ENCODE data around the gene SDK2.

SDK2 gene

GRCh38 chr17:73647301-73647695 is 3.1 kb upstream of the SDK2 start:
- DNase-seq (ENCODE audit: insufficient read length, low spot score) (no peak), FAIRE-seq (no peak)
- no peak for TF ChIP-seq CTCF (IDR thresholded peaks at IDR 0.05; ENCODE audit: insufficient read depth, missing control alignments)

GRCh38 chr17:73646409-73647300 is 2.4 kb upstream of the SDK2 start:
- no peak for DNase-seq (ENCODE audit: insufficient read length, low spot score)
- peak; percentile 36 for TF ChIP-seq CTCF (IDR thresholded peaks at IDR 0.05; ENCODE audit: insufficient read depth, missing control alignments)
- no peak for FAIRE-seq

- DNase-seq (ENCODE audit: insufficient read length, low spot score): no peak
- peak; percentile 51 for TF ChIP-seq CTCF (IDR thresholded peaks at IDR 0.05; ENCODE audit: insufficient read depth, missing control alignments)
- FAIRE-seq: no peak
Measured at GRCh38 chr17:73645050-73645871, 1.0 kb upstream of the SDK2 start.

GRCh38 chr17:73643852-73644144 is 447 bp downstream of the SDK2 start:
- FAIRE-seq: no peak
- DNase-seq (ENCODE audit: insufficient read length, low spot score): no peak
- no peak for TF ChIP-seq CTCF (IDR thresholded peaks at IDR 0.05; ENCODE audit: insufficient read depth, missing control alignments)

GRCh38 chr17:73643001-73643851 is 1.0 kb downstream of the SDK2 start:
- FAIRE-seq: no peak
- TF ChIP-seq CTCF (IDR thresholded peaks at IDR 0.05; ENCODE audit: insufficient read depth, missing control alignments): no peak
- DNase-seq (ENCODE audit: insufficient read length, low spot score): no peak

GRCh38 chr17:73642659-73643000 is 1.6 kb downstream of the SDK2 start:
- FAIRE-seq (no peak), DNase-seq (ENCODE audit: insufficient read length, low spot score) (no peak)

More at GRCh38 chr17:73642659-73643000, 1.6 kb downstream of the SDK2 start:
- no peak for TF ChIP-seq CTCF (IDR thresholded peaks at IDR 0.05; ENCODE audit: insufficient read depth, missing control alignments)
